GM21526 (cell line): ENCODE measurements around the gene SLC8B1.

Experiments used
- ATAC-seq: cut with Tn5 transposase; IDR thresholded peaks from one replicate; pipeline ENCODE4 v1.9.1; 2021; ENCODE audit warnings: moderate library complexity; ENCODE audit not compliant: unreplicated experiment, low FRiP score

The SLC8B1 gene

DNA sequence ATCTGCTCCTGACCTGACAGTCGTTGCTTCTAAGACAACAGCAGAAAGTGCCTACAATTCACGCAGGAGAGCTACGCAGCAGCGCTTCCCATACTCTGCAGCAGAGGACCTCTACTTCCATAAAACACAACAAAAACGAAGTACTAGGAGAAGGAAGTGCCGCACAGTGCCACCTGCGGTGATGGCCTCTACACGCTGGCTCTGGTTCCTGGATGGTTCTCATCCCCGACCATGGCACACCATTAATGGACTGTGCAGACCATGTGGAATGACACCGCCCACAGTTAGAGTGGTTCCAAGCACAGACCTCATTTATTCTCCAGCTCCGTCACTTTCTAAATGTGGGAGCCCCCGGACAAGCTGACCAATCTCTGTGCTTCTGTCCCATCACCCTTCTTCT is 85.4 kb downstream of the SLC8B1 start:
- no peak for ATAC-seq

DNA sequence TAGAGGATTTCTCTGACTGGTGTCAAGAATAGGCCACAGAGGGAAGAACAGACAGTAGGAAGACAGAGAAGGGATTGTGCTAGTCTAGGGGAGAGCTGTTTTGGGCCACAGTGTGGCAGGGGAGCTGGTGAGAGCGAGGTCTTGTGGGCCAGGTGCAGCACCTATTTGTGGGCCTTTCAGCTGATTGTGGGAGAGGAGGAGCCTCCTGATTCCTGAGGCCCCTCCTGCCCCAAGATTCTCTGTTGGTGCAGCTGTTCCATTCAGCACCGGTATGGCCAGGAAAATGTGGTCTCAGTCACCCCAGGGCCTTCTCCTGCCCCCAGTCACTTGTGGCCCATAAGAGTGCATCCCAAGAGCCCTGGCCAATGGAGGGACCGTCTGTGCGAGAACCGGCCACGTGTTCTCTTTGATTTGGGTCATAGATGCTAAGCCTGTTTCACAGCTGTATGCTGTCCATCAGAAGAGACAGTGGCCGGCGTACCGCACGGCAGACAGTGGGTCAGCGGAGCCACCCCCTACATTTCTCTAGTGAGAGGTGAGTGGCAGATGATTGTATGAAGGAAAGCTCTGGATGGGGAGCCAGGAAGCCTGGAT is 86.0 kb downstream of the SLC8B1 start:
- no peak for ATAC-seq
